ENCODE measurements around the gene SPAG4. TPM values are rescaled to one million over a fixed set of nuclear protein-coding genes. Genes with fewer than 3 reads are reported as not detected.

The SPAG4 gene, protein sequence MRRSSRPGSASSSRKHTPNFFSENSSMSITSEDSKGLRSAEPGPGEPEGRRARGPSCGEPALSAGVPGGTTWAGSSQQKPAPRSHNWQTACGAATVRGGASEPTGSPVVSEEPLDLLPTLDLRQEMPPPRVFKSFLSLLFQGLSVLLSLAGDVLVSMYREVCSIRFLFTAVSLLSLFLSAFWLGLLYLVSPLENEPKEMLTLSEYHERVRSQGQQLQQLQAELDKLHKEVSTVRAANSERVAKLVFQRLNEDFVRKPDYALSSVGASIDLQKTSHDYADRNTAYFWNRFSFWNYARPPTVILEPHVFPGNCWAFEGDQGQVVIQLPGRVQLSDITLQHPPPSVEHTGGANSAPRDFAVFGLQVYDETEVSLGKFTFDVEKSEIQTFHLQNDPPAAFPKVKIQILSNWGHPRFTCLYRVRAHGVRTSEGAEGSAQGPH
- total RNA-seq, result 6.5 TPM

- DNase-seq (ENCODE audit: low read depth in 2 of 3, low spot score in 2 of 3), result peak; percentile 79 to 100 (median 87)
These were observed at the start of gene SPAG4 for GRCh38 chr20:35615667-35616464. TSS of gene SPAG4 (plus strand) at chr20:35615829. CDS start at chr20:35616004, 175 bp downstream.

- DNase-seq (ENCODE audit: low read depth in 2 of 3, low spot score in 2 of 3), result peak in 2 of 3 donors; percentile 19 to 32
These were observed 47.0 kb upstream of the SPAG4 start for GRCh38 chr20:35568645-35569044.

DNA sequence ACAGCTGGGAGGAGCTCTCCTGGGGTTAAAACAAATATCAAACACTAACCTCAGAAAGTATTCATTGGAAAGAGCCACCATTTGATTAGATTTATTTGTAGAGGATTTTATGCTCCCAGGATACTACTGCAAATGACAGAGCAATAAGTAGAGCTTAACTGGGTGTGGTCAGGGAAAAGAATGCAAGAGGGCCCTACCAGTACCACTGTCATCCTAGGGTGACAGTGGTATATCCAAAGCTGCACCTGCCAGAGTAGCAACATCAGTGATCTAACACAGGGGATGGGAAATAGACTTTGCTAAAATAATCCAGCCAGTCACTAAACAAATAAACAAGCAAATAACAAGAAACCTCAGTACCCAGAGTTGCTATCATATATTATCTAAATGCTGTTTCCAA is 44.1 kb upstream of the SPAG4 start:
- DNase-seq (ENCODE audit: low read depth in 2 of 3, low spot score in 2 of 3), result no peak

GRCh38 chr20:35572838-35573237 is 42.8 kb upstream of the SPAG4 start:
- DNase-seq (ENCODE audit: low read depth in 2 of 3, low spot score in 2 of 3), result no peak

DNA sequence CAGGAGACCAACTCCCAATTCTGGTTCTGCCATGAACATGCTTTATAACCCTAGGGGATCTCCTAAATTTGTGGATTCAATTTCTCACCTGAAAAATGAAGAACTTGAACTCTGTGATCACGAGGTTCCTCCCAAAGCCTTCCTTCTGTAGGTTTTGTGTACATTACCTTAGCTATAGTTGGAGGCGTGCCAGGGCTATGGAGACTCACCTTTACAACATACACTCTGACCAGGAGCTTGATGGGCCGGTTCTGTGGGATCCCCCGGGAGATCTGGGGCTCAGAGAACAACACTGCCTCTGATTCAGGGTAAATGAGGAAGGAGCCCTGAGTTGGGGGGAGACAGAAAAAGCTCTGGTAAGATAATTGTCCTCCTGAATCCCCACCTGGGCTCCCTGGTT is 39.7 kb upstream of the SPAG4 start:
- no peak for DNase-seq (ENCODE audit: low read depth in 2 of 3, low spot score in 2 of 3)

- no peak for DNase-seq (ENCODE audit: low read depth in 2 of 3, low spot score in 2 of 3)
These were observed 38.8 kb upstream of the SPAG4 start for GRCh38 chr20:35576816-35577215.

GRCh38 chr20:35578469-35578868 is 37.2 kb upstream of the SPAG4 start:
- DNase-seq (ENCODE audit: low read depth in 2 of 3, low spot score in 2 of 3), result no peak

GRCh38 chr20:35579196-35579595 is 36.4 kb upstream of the SPAG4 start:
- no peak for DNase-seq (ENCODE audit: low read depth in 2 of 3, low spot score in 2 of 3)

- DNase-seq (ENCODE audit: low read depth in 2 of 3, low spot score in 2 of 3), result no peak
These were observed 33.5 kb upstream of the SPAG4 start for GRCh38 chr20:35582131-35582530.

- DNase-seq (ENCODE audit: low read depth in 2 of 3, low spot score in 2 of 3), result no peak
These were observed 32.8 kb upstream of the SPAG4 start for GRCh38 chr20:35582741-35583404.

- no peak for DNase-seq (ENCODE audit: low read depth in 2 of 3, low spot score in 2 of 3)
These were observed 31.7 kb upstream of the SPAG4 start for GRCh38 chr20:35583636-35584560.

- no peak for DNase-seq (ENCODE audit: low read depth in 2 of 3, low spot score in 2 of 3)
These were observed 28.7 kb upstream of the SPAG4 start for GRCh38 chr20:35586751-35587425.

- DNase-seq (ENCODE audit: low read depth in 2 of 3, low spot score in 2 of 3), result no peak
These were observed 28.2 kb upstream of the SPAG4 start for GRCh38 chr20:35587436-35587835.

DNA sequence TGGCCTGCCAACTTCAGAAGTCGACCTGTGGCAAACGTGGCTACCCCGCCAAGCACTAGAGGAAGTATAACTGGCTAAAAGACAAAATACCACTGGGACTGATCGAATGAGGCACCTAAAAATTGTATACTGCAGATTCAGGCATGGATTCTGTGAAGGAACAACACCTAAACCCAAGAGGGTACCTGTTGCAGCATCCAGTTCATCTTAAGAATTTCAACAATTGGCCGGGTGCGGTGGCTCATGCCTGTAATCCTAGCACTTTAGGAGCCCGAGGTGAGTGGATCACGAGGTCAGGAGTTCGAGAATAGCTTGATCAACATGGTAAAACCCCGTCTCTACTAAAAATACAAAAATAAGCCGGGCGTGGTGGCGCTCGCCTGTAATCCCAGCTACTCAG is 27.2 kb upstream of the SPAG4 start:
- no peak for DNase-seq (ENCODE audit: low read depth in 2 of 3, low spot score in 2 of 3)

DNA sequence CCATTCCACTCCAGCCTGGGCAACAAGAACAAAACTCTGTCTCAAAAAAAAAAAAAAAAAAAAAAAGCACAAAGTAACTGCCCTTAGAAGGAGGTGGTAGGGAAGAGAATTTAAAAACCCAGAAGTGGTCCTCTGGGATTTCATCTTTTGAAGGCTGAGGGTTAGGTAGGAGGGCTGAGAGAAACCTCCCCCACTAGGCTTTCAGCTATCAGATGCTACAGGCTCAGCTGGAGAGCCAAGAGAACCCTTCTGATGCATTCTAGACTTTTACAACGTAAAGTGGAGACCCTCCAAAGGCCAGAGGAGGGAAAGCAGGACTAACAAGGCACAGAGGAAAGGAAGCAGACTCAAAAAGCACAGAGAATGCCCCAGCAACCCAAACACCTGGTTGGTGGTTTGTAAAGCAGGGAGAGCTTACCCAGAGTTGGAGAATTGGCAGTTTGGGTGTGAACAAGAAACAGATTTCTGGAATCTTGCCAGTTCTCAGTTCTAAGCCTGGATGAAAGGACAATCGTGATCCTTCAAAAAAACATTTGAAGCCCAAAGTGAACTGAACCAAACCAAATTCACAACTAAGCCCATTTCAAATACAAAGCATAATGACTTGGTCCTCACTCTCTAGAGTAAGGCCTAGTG is 23.2 kb upstream of the SPAG4 start:
- no peak for DNase-seq (ENCODE audit: low read depth in 2 of 3, low spot score in 2 of 3)

DNA sequence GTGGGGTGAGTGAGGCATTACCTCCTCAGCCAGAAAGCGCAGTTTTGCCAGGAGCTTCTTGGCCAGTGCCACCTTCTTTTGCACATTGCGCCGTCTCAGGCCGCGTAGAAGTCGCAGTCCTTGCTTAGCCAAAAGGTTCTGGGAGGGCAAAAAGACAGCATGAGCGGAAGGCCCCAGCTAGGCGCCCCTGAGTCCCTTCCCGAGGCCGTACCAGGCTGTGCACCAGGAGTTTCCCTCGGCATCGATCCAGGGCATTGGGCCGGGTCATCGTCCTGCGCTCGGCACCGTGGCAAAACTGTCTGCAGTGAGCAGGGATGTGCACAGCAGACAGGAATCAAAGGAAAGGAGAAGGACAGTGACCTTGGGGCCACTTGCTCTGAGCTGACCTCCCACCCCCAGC is 20.2 kb upstream of the SPAG4 start:
- DNase-seq (ENCODE audit: low read depth in 2 of 3, low spot score in 2 of 3), result no peak

DNA sequence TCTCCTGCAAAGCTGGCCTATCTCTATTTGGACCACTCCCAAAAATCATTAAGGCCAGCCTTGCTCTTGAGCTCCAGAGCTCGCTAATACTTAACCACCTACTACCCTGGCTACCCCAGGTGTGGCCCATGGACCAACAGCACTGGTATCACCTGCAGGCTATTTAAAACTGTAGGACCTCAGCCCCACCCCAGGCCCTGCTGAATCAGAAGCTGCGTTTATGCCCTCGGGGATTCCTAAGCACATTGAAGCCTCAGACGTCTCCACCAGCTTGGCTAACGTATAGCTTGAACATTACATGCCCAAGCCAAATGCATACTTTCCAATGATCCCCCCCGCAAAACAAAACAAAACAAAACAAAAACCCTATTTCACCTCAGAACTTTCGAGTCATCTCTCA is 19.7 kb upstream of the SPAG4 start:
- no peak for DNase-seq (ENCODE audit: low read depth in 2 of 3, low spot score in 2 of 3)

GRCh38 chr20:35597186-35597585 is 18.4 kb upstream of the SPAG4 start:
- DNase-seq (ENCODE audit: low read depth in 2 of 3, low spot score in 2 of 3), result no peak

- no peak for DNase-seq (ENCODE audit: low read depth in 2 of 3, low spot score in 2 of 3)
These were observed 17.2 kb upstream of the SPAG4 start for GRCh38 chr20:35598476-35598875.

Measured in hematopoietic multipotent progenitor cell (in vitro differentiated cells).